ENCODE results near the gene PGAM1. TPM values are rescaled to one million over a fixed set of nuclear protein-coding genes. Genes with fewer than 3 reads are reported as not detected.

PGAM1 gene
- total and polyA plus RNA-seq, 7 donors = 36.2 to 186 (median 47.2) TPM

DNA sequence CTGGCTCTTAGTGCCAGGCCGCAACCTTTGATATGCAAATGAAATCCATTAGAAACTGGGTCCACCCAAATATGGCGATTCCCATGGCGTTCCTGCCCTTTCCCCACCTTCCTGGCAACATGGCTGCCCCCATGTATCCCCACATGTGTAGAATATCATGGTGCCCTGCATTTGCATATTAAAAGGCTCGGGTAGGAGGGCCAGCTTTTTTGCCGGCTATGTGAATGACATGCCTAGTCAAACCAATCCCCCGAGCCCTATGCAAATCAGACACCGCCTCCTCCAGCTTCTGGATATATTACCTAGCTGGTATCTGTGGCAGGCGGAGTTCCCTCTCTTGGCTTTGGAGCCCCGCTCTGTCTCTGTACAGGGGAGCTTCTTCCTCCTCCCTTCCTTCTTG lies 53.9 kb downstream of the PGAM1 start:
- intact Hi-C loops (cut with DNase I) = no loop called here
- TF ChIP-seq, protein P1, sequence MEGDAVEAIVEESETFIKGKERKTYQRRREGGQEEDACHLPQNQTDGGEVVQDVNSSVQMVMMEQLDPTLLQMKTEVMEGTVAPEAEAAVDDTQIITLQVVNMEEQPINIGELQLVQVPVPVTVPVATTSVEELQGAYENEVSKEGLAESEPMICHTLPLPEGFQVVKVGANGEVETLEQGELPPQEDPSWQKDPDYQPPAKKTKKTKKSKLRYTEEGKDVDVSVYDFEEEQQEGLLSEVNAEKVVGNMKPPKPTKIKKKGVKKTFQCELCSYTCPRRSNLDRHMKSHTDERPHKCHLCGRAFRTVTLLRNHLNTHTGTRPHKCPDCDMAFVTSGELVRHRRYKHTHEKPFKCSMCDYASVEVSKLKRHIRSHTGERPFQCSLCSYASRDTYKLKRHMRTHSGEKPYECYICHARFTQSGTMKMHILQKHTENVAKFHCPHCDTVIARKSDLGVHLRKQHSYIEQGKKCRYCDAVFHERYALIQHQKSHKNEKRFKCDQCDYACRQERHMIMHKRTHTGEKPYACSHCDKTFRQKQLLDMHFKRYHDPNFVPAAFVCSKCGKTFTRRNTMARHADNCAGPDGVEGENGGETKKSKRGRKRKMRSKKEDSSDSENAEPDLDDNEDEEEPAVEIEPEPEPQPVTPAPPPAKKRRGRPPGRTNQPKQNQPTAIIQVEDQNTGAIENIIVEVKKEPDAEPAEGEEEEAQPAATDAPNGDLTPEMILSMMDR (IDR thresholded peaks at IDR 0.05) = no peak
- H3K4me3 ChIP-seq = no peak overlapping the region
- no peaks in the 10 kb centered on the region for H3K9me3 ChIP-seq
- H3K27ac ChIP-seq = no peak overlapping the region
- no peaks in the 10 kb centered on the region for H3K27me3 ChIP-seq (ENCODE audit: insufficient read depth in 3 of 3, low read length in 2 of 3)
- no peak for DNase-seq
- 74 to 79% (median 76%) methylated on average over 9 of the region's 9 CpGs for WGBS, 3 donors
- ATAC-seq = no peak
- H3K36me3 ChIP-seq (ENCODE audit: insufficient read depth in 1 of 2, low read depth in 1 of 2) = peaks cover 12 to 80% of the 10 kb centered on the region in 2 donors
- H3K4me1 ChIP-seq = no peaks in the 10 kb centered on the region

DNA sequence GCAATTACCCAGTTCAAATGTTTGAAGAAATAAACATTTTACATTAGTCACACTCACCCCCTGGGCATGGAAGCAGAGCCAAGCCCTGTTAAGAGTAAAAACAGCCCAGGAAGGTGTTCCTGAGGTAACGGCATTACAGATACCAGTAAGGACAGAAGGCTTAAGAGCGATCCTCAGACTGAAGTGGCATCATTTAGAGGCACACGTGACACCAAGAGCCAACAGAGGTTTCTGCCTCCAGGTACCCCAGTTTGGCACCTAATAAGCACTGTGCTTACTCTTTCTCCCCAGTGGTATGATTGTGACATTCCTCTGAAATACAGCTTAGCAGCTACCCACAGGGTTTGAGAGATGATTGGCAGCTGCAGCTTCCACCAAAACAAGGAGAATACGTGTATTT lies 55.1 kb downstream of the PGAM1 start:
- intact Hi-C loops (cut with DNase I) = no loop called here
- H3K27me3 ChIP-seq (ENCODE audit: insufficient read depth in 3 of 3, low read length in 2 of 3) = no peaks in the 10 kb centered on the region
- no peaks in the 10 kb centered on the region for H3K9me3 ChIP-seq
- H3K4me1 ChIP-seq = peaks cover 5% of the 10 kb centered on the region
- no peak for DNase-seq
- no peak overlapping the region for H3K27ac ChIP-seq
- TF ChIP-seq, protein P1 (IDR thresholded peaks at IDR 0.05) = no peak
- H3K36me3 ChIP-seq (ENCODE audit: insufficient read depth in 1 of 2, low read depth in 1 of 2) = peaks cover 12 to 72% of the 10 kb centered on the region in 2 donors
- no peak overlapping the region for H3K4me3 ChIP-seq
- no peak for ATAC-seq
- 90 to 95% (median 94%) methylated on average over 4 of the region's 4 CpGs for WGBS, 3 donors

DNA sequence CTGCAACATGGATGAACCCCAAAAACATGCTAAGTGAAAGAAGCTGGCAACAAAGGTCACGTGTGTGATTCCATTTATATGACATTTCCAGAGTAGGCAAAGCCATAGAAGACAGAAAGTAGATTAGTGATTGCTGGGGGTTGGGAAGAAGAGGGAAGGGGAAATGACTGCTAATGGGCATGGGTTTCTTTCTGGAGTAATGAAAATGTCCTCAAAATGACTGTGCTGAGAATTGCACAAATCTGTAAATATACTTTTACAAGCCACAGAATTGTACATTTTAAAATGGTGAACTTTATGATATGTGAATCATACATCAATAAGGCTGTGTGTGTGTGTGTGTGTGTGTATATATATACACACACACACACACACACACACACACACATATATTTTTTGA lies 56.4 kb downstream of the PGAM1 start:
- TF ChIP-seq, protein P1 (IDR thresholded peaks at IDR 0.05) = no peak
- Histone ChIP-seq H3K4me1 (peaks cover 8% of the 10 kb centered on the region), H3K4me3 (no peak overlapping the region), H3K27me3 (ENCODE audit: insufficient read depth in 3 of 3, low read length in 2 of 3) (no peaks in the 10 kb centered on the region), H3K27ac (no peak overlapping the region), H3K9me3 (no peaks in the 10 kb centered on the region), H3K36me3 (ENCODE audit: insufficient read depth in 1 of 2, low read depth in 1 of 2) (peaks cover 6 to 59% of the 10 kb centered on the region in 2 donors)
- no peak for DNase-seq
- intact Hi-C loops (cut with DNase I) = no loop called here
- ATAC-seq = no peak
- WGBS, 3 donors = 87 to 93% (median 88%) methylated on average over 1 of the region's 1 CpG

Other genes starting within 250 kb of the PGAM1 start
- gene SLIT1, start 240.2 kb upstream of the PGAM1 start, total RNA-seq = under 1 TPM; 0.05 to 0.30 (median 0.07) TPM
- gene SLIT1, start 240.2 kb upstream of the PGAM1 start, polyA plus RNA-seq = under 1 TPM; 0.04 to 0.09 (median 0.08) TPM
- 1 to 10 TPM; 1.2 to 3.9 (median 1.8) TPM for gene ARHGAP19, start 133.6 kb upstream of the PGAM1 start, total RNA-seq
- 1 to 10 TPM in 1 of 3 donors, under 1 TPM in 2; 0.77 to 1.8 (median 0.94) TPM for gene ARHGAP19, start 133.6 kb upstream of the PGAM1 start, polyA plus RNA-seq
- gene FRAT1, start 106.9 kb upstream of the PGAM1 start, total RNA-seq = 1 to 10 TPM; 1.2 to 3.4 (median 2.7) TPM
- 1 to 10 TPM in 2 of 3 donors, under 1 TPM in 1; 0.61 to 3.9 (median 1.6) TPM for gene FRAT1, start 106.9 kb upstream of the PGAM1 start, polyA plus RNA-seq
- 10 to 100 TPM in 1 of 4 donors, 1 to 10 TPM in 3; 5.3 to 11.1 (median 6.6) TPM for gene FRAT2, start 91.5 kb upstream of the PGAM1 start, total RNA-seq
- 10 to 100 TPM in 2 of 3 donors, 1 to 10 TPM in 1; 3.2 to 28.4 (median 12.4) TPM for gene FRAT2, start 91.5 kb upstream of the PGAM1 start, polyA plus RNA-seq
- 100 to 1,000 TPM in 1 of 4 donors, 10 to 100 TPM in 3; 64.7 to 105 (median 76.4) TPM for gene RRP12, start 24.9 kb upstream of the PGAM1 start, total RNA-seq
- gene RRP12, start 24.9 kb upstream of the PGAM1 start, polyA plus RNA-seq = 100 to 1,000 TPM in 1 of 3 donors, 10 to 100 TPM in 2; 46.5 to 114 (median 76.4) TPM
- 10 to 100 TPM; 14.0 to 20.4 (median 19.8) TPM for gene EXOSC1, start 19.8 kb downstream of the PGAM1 start, total RNA-seq
- 10 to 100 TPM; 26.4 to 36.5 (median 29.4) TPM for gene EXOSC1, start 19.8 kb downstream of the PGAM1 start, polyA plus RNA-seq
- 10 to 100 TPM; 19.7 to 24.5 (median 22.7) TPM for gene ZDHHC16, start 20.0 kb downstream of the PGAM1 start, total RNA-seq
- gene ZDHHC16, start 20.0 kb downstream of the PGAM1 start, polyA plus RNA-seq = 10 to 100 TPM; 23.2 to 44.9 (median 24.6) TPM
- gene MMS19, start 72.2 kb downstream of the PGAM1 start, total RNA-seq = 10 to 100 TPM; 33.2 to 39.6 (median 34.4) TPM
- 10 to 100 TPM; 29.8 to 47.6 (median 43.1) TPM for gene MMS19, start 72.2 kb downstream of the PGAM1 start, polyA plus RNA-seq
- 10 to 100 TPM; 16.0 to 39.2 (median 22.2) TPM for gene UBTD1, start 72.7 kb downstream of the PGAM1 start, total RNA-seq
- gene UBTD1, start 72.7 kb downstream of the PGAM1 start, polyA plus RNA-seq = 10 to 100 TPM; 43.6 to 59.2 (median 56.7) TPM
- 1,000 to 10,000 TPM; 1,055 to 3,522 (median 2,378) TPM for gene ANKRD2, start 146.6 kb downstream of the PGAM1 start, total RNA-seq
- gene ANKRD2, start 146.6 kb downstream of the PGAM1 start, polyA plus RNA-seq = 1,000 to 10,000 TPM in 2 of 3 donors, 100 to 1,000 TPM in 1; 254 to 5,473 (median 1,117) TPM
- gene HOGA1, start 158.2 kb downstream of the PGAM1 start, total RNA-seq = 10 to 100 TPM in 1 of 4 donors, 1 to 10 TPM in 2, under 1 TPM in 1; 0.66 to 12.3 (median 4.9) TPM
- 1 to 10 TPM in 2 of 3 donors, under 1 TPM in 1; 0.96 to 3.4 (median 1.7) TPM for gene HOGA1, start 158.2 kb downstream of the PGAM1 start, polyA plus RNA-seq
- 1 to 10 TPM in 2 of 4 donors, under 1 TPM in 1, not detected in 1; 0.56 to 1.1 (median 1.0) TPM for gene C10orf62, start 163.5 kb downstream of the PGAM1 start, total RNA-seq
- under 1 TPM in 2 of 3 donors, not detected in 1; 0.12 to 0.13 TPM for gene C10orf62, start 163.5 kb downstream of the PGAM1 start, polyA plus RNA-seq
- 1 to 10 TPM; 1.8 to 4.1 (median 2.6) TPM for gene MORN4, start 207.3 kb downstream of the PGAM1 start, total RNA-seq
- 1 to 10 TPM; 3.9 to 5.6 (median 5.2) TPM for gene MORN4, start 207.3 kb downstream of the PGAM1 start, polyA plus RNA-seq
- gene PI4K2A, start 214.5 kb downstream of the PGAM1 start, total RNA-seq = 10 to 100 TPM; 11.5 to 14.1 (median 11.9) TPM
- 10 to 100 TPM in 2 of 3 donors, 1 to 10 TPM in 1; 8.9 to 22.9 (median 15.6) TPM for gene PI4K2A, start 214.5 kb downstream of the PGAM1 start, polyA plus RNA-seq